Choroid plexus epithelial cell (primary cell): ENCODE data around the gene ROMO1.
A peak's percentile ranks its signal among the peaks of the same experiment; 100 is the strongest.

ENCODE experiments used
- DNase-seq: peaks from one replicate; pipeline ENCODE4 v3.0.0-alpha.2; 2010; ENCODE audit warnings: low read depth
- H3K4me3 ChIP-seq: 2 replicates; pipeline ENCODE4 v1.5.1; 2011; ENCODE audit warnings: low read depth, mild to moderate bottlenecking, control low read depth, low read length, moderate library complexity
- TF ChIP-seq, protein P1 (sequence below): conservative IDR thresholded peaks from 2 replicates; pipeline ENCODE4 v1.5.1; 2011; ENCODE audit warnings: low read depth, mild to moderate bottlenecking, control low read depth, inconsistent platforms, low read length, moderate library complexity

The ROMO1 gene

DNA sequence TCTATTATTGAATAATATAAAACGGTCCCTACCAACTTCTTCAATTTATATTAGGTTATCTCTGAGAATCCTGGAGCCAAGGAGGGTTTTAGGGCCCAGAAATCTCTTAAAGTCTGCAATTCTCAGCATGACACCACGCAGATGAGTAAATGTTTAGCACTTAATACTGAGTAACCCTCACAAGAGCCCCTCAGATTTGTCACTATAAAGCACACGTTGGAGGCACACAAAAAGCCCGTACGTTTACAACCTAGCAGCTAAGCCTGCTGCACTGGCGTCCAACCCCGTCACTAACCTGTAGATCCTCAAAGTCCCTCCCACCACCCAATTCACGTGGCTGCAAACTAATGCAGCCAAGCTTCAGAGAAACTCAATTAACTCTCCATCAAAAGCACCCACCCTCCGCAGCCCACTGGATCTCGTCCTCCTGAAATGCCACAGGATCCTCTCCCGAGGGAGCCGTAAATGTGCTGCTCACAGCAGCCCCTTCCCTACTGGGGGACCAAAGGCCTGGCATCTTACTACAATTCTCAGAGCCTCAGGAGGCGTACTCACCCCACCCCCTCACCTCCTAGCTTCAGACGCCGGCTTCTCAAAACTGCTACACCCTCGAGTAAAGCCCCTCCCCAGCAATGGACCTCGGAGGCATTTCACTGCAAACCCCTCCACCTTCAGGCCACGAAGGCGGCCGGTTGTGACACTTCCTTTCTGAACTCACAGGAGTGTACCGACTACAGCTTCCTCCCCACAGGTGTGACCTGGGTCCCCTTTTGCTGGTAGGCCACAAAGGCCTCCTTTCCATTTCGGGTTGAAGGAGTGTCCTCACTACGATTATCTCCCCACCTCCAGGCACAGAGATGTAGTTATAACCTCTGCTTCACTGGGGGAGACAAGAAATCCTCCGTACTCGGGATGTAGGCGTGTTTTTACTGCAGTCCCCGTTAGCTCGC is 35.4 kb upstream of the ROMO1 start:
- TF ChIP-seq, protein P1, sequence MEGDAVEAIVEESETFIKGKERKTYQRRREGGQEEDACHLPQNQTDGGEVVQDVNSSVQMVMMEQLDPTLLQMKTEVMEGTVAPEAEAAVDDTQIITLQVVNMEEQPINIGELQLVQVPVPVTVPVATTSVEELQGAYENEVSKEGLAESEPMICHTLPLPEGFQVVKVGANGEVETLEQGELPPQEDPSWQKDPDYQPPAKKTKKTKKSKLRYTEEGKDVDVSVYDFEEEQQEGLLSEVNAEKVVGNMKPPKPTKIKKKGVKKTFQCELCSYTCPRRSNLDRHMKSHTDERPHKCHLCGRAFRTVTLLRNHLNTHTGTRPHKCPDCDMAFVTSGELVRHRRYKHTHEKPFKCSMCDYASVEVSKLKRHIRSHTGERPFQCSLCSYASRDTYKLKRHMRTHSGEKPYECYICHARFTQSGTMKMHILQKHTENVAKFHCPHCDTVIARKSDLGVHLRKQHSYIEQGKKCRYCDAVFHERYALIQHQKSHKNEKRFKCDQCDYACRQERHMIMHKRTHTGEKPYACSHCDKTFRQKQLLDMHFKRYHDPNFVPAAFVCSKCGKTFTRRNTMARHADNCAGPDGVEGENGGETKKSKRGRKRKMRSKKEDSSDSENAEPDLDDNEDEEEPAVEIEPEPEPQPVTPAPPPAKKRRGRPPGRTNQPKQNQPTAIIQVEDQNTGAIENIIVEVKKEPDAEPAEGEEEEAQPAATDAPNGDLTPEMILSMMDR: no peak
- H3K4me3 ChIP-seq: peak overlapping the region; percentile 77
- DNase-seq: peak; percentile 46

GRCh38 chr20:35664466-35665206 is 34.6 kb upstream of the ROMO1 start, which contains the start of the genes CPNE1 and RBM12:
TSS of gene CPNE1 (minus strand) at chr20:35664900. CDS start at chr20:35632923, 31,977 bp downstream.
TSS of gene RBM12 (minus strand) at chr20:35664900. CDS start at chr20:35655322, 9,578 bp downstream.
- TF ChIP-seq, protein P1: no peak
- peak within 1 kb of the TSS; percentile 77 for H3K4me3 ChIP-seq
- peak; percentile 94 for DNase-seq

DNA sequence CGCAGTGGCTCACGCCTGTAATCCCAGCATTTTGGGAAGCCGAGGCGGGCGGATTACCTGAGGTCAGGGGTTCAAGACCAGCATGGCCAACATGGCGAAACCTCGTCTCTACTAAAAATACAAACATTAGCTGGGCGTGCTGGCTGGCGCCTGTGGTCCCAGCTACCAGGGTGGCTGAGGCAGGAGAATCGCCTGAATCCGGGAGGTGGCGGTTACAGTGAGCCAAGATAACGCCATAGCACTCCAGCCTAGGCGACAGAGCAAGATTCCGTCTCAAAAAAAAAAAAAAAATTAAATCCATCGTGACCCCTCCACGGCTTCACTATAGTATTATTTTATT is 33.3 kb upstream of the ROMO1 start:
- H3K4me3 ChIP-seq: no peak overlapping the region
- DNase-seq: no peak
- TF ChIP-seq, protein P1: no peak

DNA sequence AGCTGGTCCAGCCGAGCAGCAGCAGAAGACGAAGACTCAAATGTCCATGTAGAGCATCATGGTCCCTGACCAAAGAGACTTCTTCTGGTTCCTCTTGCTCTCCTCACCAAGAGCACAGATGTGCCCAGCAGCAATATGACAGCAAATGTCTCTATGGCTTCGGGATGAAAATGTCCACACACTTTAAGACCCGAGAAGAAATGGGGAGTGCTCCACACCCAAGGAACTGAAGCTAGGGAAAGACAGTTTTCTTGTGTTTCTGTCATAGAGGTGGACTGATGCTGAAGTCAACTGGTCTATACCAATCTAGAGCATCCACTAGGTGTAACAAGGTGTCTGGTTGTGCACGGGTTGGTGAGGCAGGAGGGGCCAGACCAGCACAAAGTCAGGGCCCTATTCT is 30.0 kb upstream of the ROMO1 start:
- TF ChIP-seq, protein P1: no peak
- DNase-seq: no peak
- H3K4me3 ChIP-seq: no peak overlapping the region

DNA sequence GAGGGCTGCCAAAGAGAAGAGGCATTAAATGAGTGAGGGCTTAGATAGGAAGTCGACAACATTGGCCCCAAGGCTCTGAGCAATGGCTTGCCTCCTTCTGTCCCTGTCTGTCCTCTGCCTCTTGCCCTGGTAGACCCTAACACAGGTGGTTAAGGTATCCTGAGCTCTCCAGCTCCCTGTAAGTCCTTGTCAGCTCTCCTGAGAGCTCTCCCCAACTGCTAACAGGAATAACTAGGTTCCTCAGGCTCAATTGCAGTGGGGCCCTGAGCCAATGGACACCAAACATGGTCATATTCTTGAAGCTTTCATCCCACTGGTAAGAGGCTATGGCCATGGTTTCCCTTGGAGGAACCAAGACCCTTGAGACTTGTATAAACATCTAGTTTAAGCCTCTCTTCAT is 29.5 kb upstream of the ROMO1 start:
- TF ChIP-seq, protein P1: no peak
- H3K4me3 ChIP-seq: no peak overlapping the region
- no peak for DNase-seq

DNA sequence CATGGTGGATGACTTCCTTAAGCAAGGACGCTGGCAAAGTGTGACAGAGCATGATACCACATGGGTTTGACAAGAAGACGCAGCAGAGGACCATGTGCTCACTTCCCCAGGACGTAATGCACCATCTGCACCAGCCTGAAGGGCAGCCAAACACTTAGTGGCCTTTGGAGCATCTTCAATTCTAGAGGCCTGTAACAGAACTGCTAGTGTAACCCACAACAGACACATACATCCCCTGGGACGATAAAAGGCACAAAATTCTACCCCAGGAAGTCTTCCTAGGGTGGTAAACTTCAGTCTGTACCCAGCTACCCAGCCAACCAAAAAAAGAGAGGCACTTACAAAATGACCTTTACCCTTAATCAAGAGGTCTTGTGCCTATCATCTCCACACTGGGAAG is 25.3 kb upstream of the ROMO1 start:
- H3K4me3 ChIP-seq: no peak overlapping the region
- no peak for DNase-seq
- TF ChIP-seq, protein P1: no peak
